ENCODE results near the gene RCE1.
A peak's percentile ranks its signal among the peaks of the same experiment; 100 is the strongest.

The RCE1 gene

GRCh38 chr11:66866511-66866986 is 23.3 kb downstream of the RCE1 start:
- no peak overlapping the region for H3K4me3 ChIP-seq (IDR thresholded peaks at IDR 0.05; ENCODE audit: insufficient read depth, low read depth, low read length)
- H3K4me2 ChIP-seq: peak overlapping the region; percentile 19; the same call in 1 of the 2 replicates
- TF ChIP-seq CTCF (conservative IDR thresholded peaks at IDR 0.05; ENCODE audit: low read depth, low read length): no peak
- H3K79me2 ChIP-seq (ENCODE audit: insufficient read depth, low read depth): no peaks in the 10 kb centered on the region
- no peaks in the 10 kb centered on the region for H3K27me3 ChIP-seq (ENCODE audit: insufficient read depth, low read depth)
- no peaks in the 10 kb centered on the region for H3K36me3 ChIP-seq (ENCODE audit: insufficient read depth)
- H3K9ac ChIP-seq: no peak overlapping the region
- peak overlapping the region; percentile 35; the same call in 1 of the 2 replicates for H3K27ac ChIP-seq
- no peaks in the 10 kb centered on the region for H4K20me1 ChIP-seq (ENCODE audit: insufficient read depth)
- no peak overlapping the region; the same call in 1 of the 2 replicates for H2AFZ ChIP-seq (ENCODE audit: low read depth)
- peaks cover 42% of the 10 kb centered on the region for H3K4me1 ChIP-seq (ENCODE audit: low read depth, poor library complexity, severe bottlenecking)

- no peak for TF ChIP-seq CTCF (conservative IDR thresholded peaks at IDR 0.05; ENCODE audit: low read depth, low read length)
- H3K27ac ChIP-seq: peak overlapping the region; percentile 35
- H2AFZ ChIP-seq (ENCODE audit: low read depth): no peak overlapping the region; the same call in none of the 2 replicates
These were observed 24.3 kb downstream of the RCE1 start for GRCh38 chr11:66867425-66868040.

GRCh38 chr11:66868082-66868725 is 25.0 kb downstream of the RCE1 start:
- H3K27ac ChIP-seq: peak overlapping the region; percentile 54; the same call in 1 of the 2 replicates
- no peak for TF ChIP-seq CTCF (conservative IDR thresholded peaks at IDR 0.05; ENCODE audit: low read depth, low read length)
- H3K27me3 ChIP-seq (ENCODE audit: insufficient read depth, low read depth): no peaks in the 10 kb centered on the region
- H3K4me1 ChIP-seq (ENCODE audit: low read depth, poor library complexity, severe bottlenecking): peaks cover 42% of the 10 kb centered on the region
- peak overlapping the region; percentile 58; the same call in 1 of the 2 replicates for H2AFZ ChIP-seq (ENCODE audit: low read depth)
- no peak overlapping the region for H3K4me3 ChIP-seq (IDR thresholded peaks at IDR 0.05; ENCODE audit: insufficient read depth, low read depth, low read length)
- H3K79me2 ChIP-seq (ENCODE audit: insufficient read depth, low read depth): no peaks in the 10 kb centered on the region
- no peaks in the 10 kb centered on the region for H3K36me3 ChIP-seq (ENCODE audit: insufficient read depth)
- H3K9ac ChIP-seq: no peak overlapping the region; the same call in 1 of the 2 replicates
- H3K4me2 ChIP-seq: peak overlapping the region; percentile 52
- no peaks in the 10 kb centered on the region for H4K20me1 ChIP-seq (ENCODE audit: insufficient read depth)

More at GRCh38 chr11:66867425-66868040, 24.3 kb downstream of the RCE1 start:
- H3K4me1 ChIP-seq (ENCODE audit: low read depth, poor library complexity, severe bottlenecking): peaks cover 42% of the 10 kb centered on the region
- no peaks in the 10 kb centered on the region for H4K20me1 ChIP-seq (ENCODE audit: insufficient read depth)
- no peaks in the 10 kb centered on the region for H3K79me2 ChIP-seq (ENCODE audit: insufficient read depth, low read depth)
- peak overlapping the region; percentile 19; the same call in 1 of the 2 replicates for H3K4me2 ChIP-seq
- no peak overlapping the region for H3K9ac ChIP-seq
- no peaks in the 10 kb centered on the region for H3K36me3 ChIP-seq (ENCODE audit: insufficient read depth)
- H3K4me3 ChIP-seq (IDR thresholded peaks at IDR 0.05; ENCODE audit: insufficient read depth, low read depth, low read length): no peak overlapping the region
- H3K27me3 ChIP-seq (ENCODE audit: insufficient read depth, low read depth): no peaks in the 10 kb centered on the region

- H2AFZ ChIP-seq (ENCODE audit: low read depth): peak overlapping the region; percentile 58
- H3K27ac ChIP-seq: peak overlapping the region; percentile 54; the same call in 1 of the 2 replicates
- peak overlapping the region; percentile 46; the same call in 1 of the 2 replicates for H3K9ac ChIP-seq
These were observed 25.7 kb downstream of the RCE1 start for GRCh38 chr11:66868726-66869566.

More at GRCh38 chr11:66868726-66869566, 25.7 kb downstream of the RCE1 start:
- H3K4me2 ChIP-seq: peak overlapping the region; percentile 52
- H3K36me3 ChIP-seq (ENCODE audit: insufficient read depth): no peaks in the 10 kb centered on the region
- peaks cover 42% of the 10 kb centered on the region for H3K4me1 ChIP-seq (ENCODE audit: low read depth, poor library complexity, severe bottlenecking)
- TF ChIP-seq CTCF (conservative IDR thresholded peaks at IDR 0.05; ENCODE audit: low read depth, low read length): peak; percentile 68
- H3K79me2 ChIP-seq (ENCODE audit: insufficient read depth, low read depth): no peaks in the 10 kb centered on the region
- no peaks in the 10 kb centered on the region for H4K20me1 ChIP-seq (ENCODE audit: insufficient read depth)
- H3K4me3 ChIP-seq (IDR thresholded peaks at IDR 0.05; ENCODE audit: insufficient read depth, low read depth, low read length): no peak overlapping the region
- no peaks in the 10 kb centered on the region for H3K27me3 ChIP-seq (ENCODE audit: insufficient read depth, low read depth)

Measured in KMS-11 (cell line).